Lung (tissue), 12 donors: ENCODE results near the gene SPDL1. TPM values are rescaled to one million over a fixed set of nuclear protein-coding genes. Genes with fewer than 3 reads are reported as not detected.

Source experiments
- ATAC-seq: fragments of 200-7000 bp; cut with Tn5 transposase; one replicate; pipeline ENCODE4 v1.9.1; 2020; ENCODE audit warnings: moderate number of reproducible peaks; ENCODE audit not compliant: insufficient read depth, low FRiP score
- DNase-seq, 3 donors: peaks; one replicate each; pipeline ENCODE4 v3.0.0-alpha.2; 2013 to 2017
- H3K27ac ChIP-seq, 2 donors: one replicate each; pipeline ENCODE4 v1.5.1; 2013; ENCODE audit warnings: mild to moderate bottlenecking in 2 of 2, moderate library complexity in 2 of 2, control low read depth in 1 of 2, inconsistent platforms in 1 of 2, low read depth in 1 of 2, low read length in 1 of 2
- H3K27me3 ChIP-seq, 3 donors: one replicate each; pipeline ENCODE4 v1.5.1; 2013; ENCODE audit warnings: low read length in 2 of 3; ENCODE audit not compliant: control insufficient read depth in 3 of 3, insufficient read depth in 3 of 3
- H3K36me3 ChIP-seq, 4 donors: one replicate each; pipeline ENCODE4 v1.5.1; 2013; ENCODE audit warnings: low read length in 4 of 4, mild to moderate bottlenecking in 1 of 4, moderate library complexity in 1 of 4; ENCODE audit not compliant: control insufficient read depth in 4 of 4, insufficient read depth in 4 of 4
- H3K4me1 ChIP-seq, 5 donors: one replicate each; pipeline ENCODE4 v1.5.1; 2013; ENCODE audit warnings: low read length in 5 of 5, mild to moderate bottlenecking in 2 of 5, moderate library complexity in 1 of 5; ENCODE audit not compliant: control insufficient read depth in 5 of 5, insufficient read depth in 5 of 5
- H3K4me3 ChIP-seq: one replicate; pipeline ENCODE4 v1.5.1; 2013; ENCODE audit warnings: mild to moderate bottlenecking, control low read depth, moderate library complexity
- H3K9ac ChIP-seq, 2 donors: one replicate each; pipeline ENCODE4 v1.5.1; 2013; ENCODE audit warnings: low read length in 2 of 2, control low read depth in 1 of 2; ENCODE audit not compliant: insufficient read depth in 1 of 2
- H3K9me3 ChIP-seq, 4 donors: one replicate each; pipeline ENCODE4 v1.5.1; 2013; ENCODE audit warnings: low read length in 3 of 4, mild to moderate bottlenecking in 1 of 4, moderate library complexity in 1 of 4; ENCODE audit not compliant: control insufficient read depth in 4 of 4, insufficient read depth in 3 of 4
- WGBS, 2 donors: extraction: QIAGEN DNeasy Blood & Tissue Kit; methylation state at CpG; one replicate each; pipeline ENCODE4 v1.1.7; 2013; 5-methylcytosine and 5-hydroxymethylcytosine counted together
- polyA plus RNA-seq, 2 donors: library from polyadenylated mRNA; stranded (reverse); fragments of 200-250 nt; gene quantifications; one replicate each; pipeline ENCODE4 v1.2.1, GENCODE V29; 2013
- total RNA-seq, 2 donors: library from RNA; depleted of rRNA in 1 of 2; stranded (reverse); fragments of >200 nt in 1 of 2; gene quantifications; one replicate each; pipeline ENCODE4 v1.2.1, GENCODE V29; 2014 to 2021
- TF ChIP-seq, protein P1 (sequence below): IDR thresholded peaks from 2 replicates; pipeline ENCODE4 v1.5.1; 2012; ENCODE audit warnings: mild to moderate bottlenecking; ENCODE audit errors: control extremely low read depth, extremely low read depth
- donor health status: control.
- donor health status: control.
- donor health status: Bipolar disorder and iron deficiency.
- donor health status: healthy.
- donor health status: DM: yes; HTN: yes; CAD: no.

The SPDL1 gene
- total and polyA plus RNA-seq, 4 donors: 4.3 to 13.4 (median 8.6) TPM

GRCh38 chr5:169551696-169552095, 31.9 kb upstream of the SPDL1 start:
- Histone ChIP-seq H3K4me3 (no peak overlapping the region), H3K9ac (no peak overlapping the region), H3K36me3 (no peaks in the 10 kb centered on the region), H3K4me1 (peaks cover 0 to 6% (median 0%) of the 10 kb centered on the region in 5 donors), H3K27ac (no peak overlapping the region), H3K27me3 (no peaks in the 10 kb centered on the region), H3K9me3 (peaks cover 0 to 2% (median 0%) of the 10 kb centered on the region in 4 donors)
- WGBS, 2 donors: 59 to 66% methylated on average over 4 of the region's 4 CpGs
- DNase-seq: no peak
- no peak for ATAC-seq
- TF ChIP-seq, protein P1, sequence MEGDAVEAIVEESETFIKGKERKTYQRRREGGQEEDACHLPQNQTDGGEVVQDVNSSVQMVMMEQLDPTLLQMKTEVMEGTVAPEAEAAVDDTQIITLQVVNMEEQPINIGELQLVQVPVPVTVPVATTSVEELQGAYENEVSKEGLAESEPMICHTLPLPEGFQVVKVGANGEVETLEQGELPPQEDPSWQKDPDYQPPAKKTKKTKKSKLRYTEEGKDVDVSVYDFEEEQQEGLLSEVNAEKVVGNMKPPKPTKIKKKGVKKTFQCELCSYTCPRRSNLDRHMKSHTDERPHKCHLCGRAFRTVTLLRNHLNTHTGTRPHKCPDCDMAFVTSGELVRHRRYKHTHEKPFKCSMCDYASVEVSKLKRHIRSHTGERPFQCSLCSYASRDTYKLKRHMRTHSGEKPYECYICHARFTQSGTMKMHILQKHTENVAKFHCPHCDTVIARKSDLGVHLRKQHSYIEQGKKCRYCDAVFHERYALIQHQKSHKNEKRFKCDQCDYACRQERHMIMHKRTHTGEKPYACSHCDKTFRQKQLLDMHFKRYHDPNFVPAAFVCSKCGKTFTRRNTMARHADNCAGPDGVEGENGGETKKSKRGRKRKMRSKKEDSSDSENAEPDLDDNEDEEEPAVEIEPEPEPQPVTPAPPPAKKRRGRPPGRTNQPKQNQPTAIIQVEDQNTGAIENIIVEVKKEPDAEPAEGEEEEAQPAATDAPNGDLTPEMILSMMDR: no peak

DNA sequence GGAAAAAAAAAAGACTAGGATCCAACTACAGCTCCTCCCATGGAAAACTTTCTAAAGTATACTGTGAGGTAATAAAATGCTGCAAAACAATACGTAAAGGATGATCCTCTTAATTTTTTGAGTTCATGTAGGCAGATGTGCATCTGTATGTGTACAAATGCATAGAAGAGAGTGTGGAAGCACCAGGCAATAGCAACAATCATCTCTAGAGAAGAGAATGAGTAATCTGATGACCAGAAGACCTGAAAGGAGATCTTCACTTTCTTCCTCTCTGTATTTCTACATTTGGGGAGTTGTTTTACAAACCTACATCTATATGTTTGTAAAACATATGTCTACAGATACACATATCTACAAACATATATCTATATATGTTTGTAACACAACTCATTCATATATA, 29.3 kb upstream of the SPDL1 start:
- H3K4me3 ChIP-seq: no peak overlapping the region
- H3K9ac ChIP-seq: no peak overlapping the region
- H3K27ac ChIP-seq: no peak overlapping the region
- no peaks in the 10 kb centered on the region for H3K4me1 ChIP-seq
- TF ChIP-seq, protein P1: no peak
- peaks cover 0 to 2% (median under 1%) of the 10 kb centered on the region in 4 donors for H3K9me3 ChIP-seq
- ATAC-seq: no peak
- H3K36me3 ChIP-seq: no peaks in the 10 kb centered on the region
- DNase-seq: no peak
- no peaks in the 10 kb centered on the region for H3K27me3 ChIP-seq
- WGBS, 2 donors: 93 to 97% methylated on average over 1 of the region's 1 CpG

- Histone ChIP-seq H3K4me1 (peaks cover 0 to 11% (median 0%) of the 10 kb centered on the region in 5 donors), H3K9me3 (peaks cover 0 to 2% (median under 1%) of the 10 kb centered on the region in 4 donors), H3K27ac (no peak overlapping the region), H3K9ac (no peak overlapping the region), H3K36me3 (no peaks in the 10 kb centered on the region), H3K27me3 (no peaks in the 10 kb centered on the region), H3K4me3 (no peak overlapping the region)
- TF ChIP-seq, protein P1: no peak
- WGBS, 2 donors: 81 to 87% methylated on average over 1 of the region's 1 CpG
- DNase-seq (no peak), ATAC-seq (no peak)
These were observed 25.7 kb upstream of the SPDL1 start for GRCh38 chr5:169557838-169558237.

GRCh38 chr5:169561893-169562292, 21.7 kb upstream of the SPDL1 start:
- Histone ChIP-seq H3K9me3 (peaks cover 0 to 2% (median 0%) of the 10 kb centered on the region in 4 donors), H3K4me3 (no peak overlapping the region), H3K27ac (no peak overlapping the region), H3K27me3 (no peaks in the 10 kb centered on the region), H3K36me3 (no peaks in the 10 kb centered on the region), H3K4me1 (peaks cover 0 to 11% (median 0%) of the 10 kb centered on the region in 5 donors), H3K9ac (no peak overlapping the region)
- ATAC-seq (no peak), DNase-seq (peak in 2 of 3 donors; percentile 53 to 64)
- TF ChIP-seq, protein P1: no peak
- 34 to 74% methylated on average over 2 of the region's 2 CpGs for WGBS, 2 donors
